Measurements from ENCODE around the gene GRM7.
"Not testable (repeated sequence)": the region's sequence is repeated elsewhere in the genome, so short reads cannot be mapped to it uniquely, and the experiment has no call there.

GRCh38 chr3:6935418-6935817 lies 74.5 kb downstream of the GRM7 start:
- TF ChIP-seq CTCF (IDR thresholded peaks at IDR 0.05 in 8 of 11, conservative IDR thresholded peaks at IDR 0.05 in 3 of 11); POLR2AphosphoS5 (IDR thresholded peaks at IDR 0.05); POLR2A (IDR thresholded peaks at IDR 0.05): not testable (repeated sequence)
